ENCODE data around the gene RNF181.

GRCh38 chr2:85560812-85561279, 34.7 kb upstream of the RNF181 start:
- no peak for TF ChIP-seq CTCF (IDR thresholded peaks at IDR 0.05)
- TF ChIP-seq POLR2A (IDR thresholded peaks at IDR 0.05) = no peak

All from Peyer's patch (tissue), 4 donors.